WTC11 (cell line): Measurements from ENCODE around the gene SPATA24. TPM values are rescaled to one million over a fixed set of nuclear protein-coding genes. Genes with fewer than 3 reads are reported as not detected.

Experiments
- ATAC-seq: fragments of 200-7000 bp; cut with Tn5 transposase; 2 replicates; pipeline ENCODE4 v1.10.0; 2021; ENCODE audit warnings: mild to moderate bottlenecking, moderate library complexity
- CTCF ChIA-PET: fragments of 300-600 bp; sonication (Branson Sonifier 250); formaldehyde crosslinking; loops from one replicate; lab custom pipeline; 2021; ENCODE audit warnings: antibody characterized with exemption; lab: Charles Lee
- POLR2A ChIA-PET: fragments of 350-600 bp; sonication (Branson Sonifier 250); formaldehyde crosslinking; loops from one replicate; lab custom pipeline; 2021; ENCODE audit warnings: antibody characterized with exemption; lab: Charles Lee
- DNase-seq: peaks from one replicate; pipeline ENCODE4 v3.0.0; 2021; ENCODE audit warnings: low spot score
- H3K27ac Mint-ChIP-seq: 2 replicates; pipeline ENCODE4 v1.8.0; 2021; ENCODE audit warnings: mixed read lengths
- H3K27me3 Mint-ChIP-seq: 2 replicates; pipeline ENCODE4 v1.8.0; 2021; ENCODE audit warnings: low read depth, mild to moderate bottlenecking, moderate library complexity, mixed read lengths
- H3K36me3 Mint-ChIP-seq: 2 replicates; pipeline ENCODE4 v1.8.0; 2021; ENCODE audit warnings: mixed read lengths
- H3K4me1 Mint-ChIP-seq: 2 replicates; pipeline ENCODE4 v1.8.0; 2022; ENCODE audit warnings: mixed read lengths
- H3K4me3 Mint-ChIP-seq: 2 replicates; pipeline ENCODE4 v1.8.0; 2021; ENCODE audit warnings: mild to moderate bottlenecking, moderate library complexity, mixed read lengths
- H3K9me3 Mint-ChIP-seq: 2 replicates; pipeline ENCODE4 v1.8.0; 2021; ENCODE audit warnings: mixed read lengths
- CBFB ChIP-seq: sonication (generic); formaldehyde crosslinking; IDR thresholded peaks from 2 replicates; pipeline ENCODE4 v1.8.1; 2022; ENCODE audit warnings: mild to moderate bottlenecking, low read depth, missing genetic modification reagents
- ELF4 ChIP-seq: sonication (generic); formaldehyde crosslinking; IDR thresholded peaks from 2 replicates; pipeline ENCODE4 v1.8.1; 2022; ENCODE audit warnings: low read depth, mild to moderate bottlenecking, moderate library complexity, missing genetic modification reagents
- FOXJ3 ChIP-seq: sonication (generic); formaldehyde crosslinking; IDR thresholded peaks from 2 replicates; pipeline ENCODE4 v1.9.0; 2021; ENCODE audit warnings: missing genetic modification reagents, mild to moderate bottlenecking, borderline replicate concordance
- FOXK1 ChIP-seq: sonication (generic); formaldehyde crosslinking; IDR thresholded peaks from 2 replicates; pipeline ENCODE4 v1.8.0; 2022; ENCODE audit warnings: mild to moderate bottlenecking, moderate library complexity, missing genetic modification reagents
- GABPB1 ChIP-seq: sonication (generic); formaldehyde crosslinking; IDR thresholded peaks from 2 replicates; pipeline ENCODE4 v1.8.1; 2023; ENCODE audit warnings: mild to moderate bottlenecking, missing genetic modification reagents
- NFATC4 ChIP-seq: fragments of 250-450 bp; sonication (Bioruptor Pico); IDR thresholded peaks from 2 replicates; pipeline ENCODE4 v1.9.0; 2021; ENCODE audit warnings: mild to moderate bottlenecking
- RORB ChIP-seq: fragments of 250-450 bp; sonication (Bioruptor Pico); IDR thresholded peaks from 2 replicates; pipeline ENCODE4 v1.9.0; 2021; ENCODE audit warnings: mild to moderate bottlenecking
- SMAD3 ChIP-seq: sonication (generic); formaldehyde crosslinking; IDR thresholded peaks from 2 replicates; pipeline ENCODE4 v1.8.0; 2022; ENCODE audit warnings: missing genetic modification reagents, mild to moderate bottlenecking, borderline replicate concordance
- SMAD4 ChIP-seq: sonication (generic); formaldehyde crosslinking; IDR thresholded peaks from 2 replicates; pipeline ENCODE4 v1.8.0; 2022; ENCODE audit warnings: mild to moderate bottlenecking, missing genetic modification reagents
- SOX15 ChIP-seq: fragments of 250-450 bp; sonication (Bioruptor Pico); IDR thresholded peaks from 2 replicates; pipeline ENCODE4 v1.9.0; 2021; ENCODE audit warnings: mild to moderate bottlenecking
- TP53 ChIP-seq: sonication (generic); formaldehyde crosslinking; IDR thresholded peaks from 2 replicates; pipeline ENCODE4 v1.8.1; 2023; ENCODE audit warnings: mild to moderate bottlenecking, missing genetic modification reagents
- ZNF121 ChIP-seq: sonication (generic); formaldehyde crosslinking; IDR thresholded peaks from 2 replicates; pipeline ENCODE4 v1.8.0; 2023; ENCODE audit warnings: missing genetic modification reagents
- ZNF317 ChIP-seq: sonication (generic); formaldehyde crosslinking; IDR thresholded peaks from 2 replicates; pipeline ENCODE4 v1.8.1; 2023; ENCODE audit warnings: low read depth, mild to moderate bottlenecking, moderate library complexity, missing genetic modification reagents, borderline replicate concordance
- ZNF396 ChIP-seq: fragments of 250-450 bp; sonication (Bioruptor Pico); IDR thresholded peaks from 2 replicates; pipeline ENCODE4 v1.8.0; 2021; ENCODE audit warnings: mild to moderate bottlenecking, moderate library complexity, borderline replicate concordance
- total RNA-seq: library from RNA; stranded (reverse); gene quantifications from 3 replicates; pipeline ENCODE4 v1.2.3, GENCODE V29; 2021
- TF ChIP-seq, protein P1 (sequence below): fragments of 250-450 bp; sonication (Bioruptor Pico); IDR thresholded peaks from 2 replicates; pipeline ENCODE4 v1.9.0; 2021; ENCODE audit warnings: mild to moderate bottlenecking, borderline replicate concordance
- TF ChIP-seq, protein P2 (sequence below): sonication (generic); formaldehyde crosslinking; IDR thresholded peaks from 2 replicates; pipeline ENCODE4 v1.8.1; 2023; ENCODE audit warnings: mild to moderate bottlenecking, missing genetic modification reagents, borderline replicate concordance
- TF ChIP-seq, protein P3 (sequence below): sonication (generic); formaldehyde crosslinking; IDR thresholded peaks from 2 replicates; pipeline ENCODE4 v1.8.0; 2023; ENCODE audit warnings: missing genetic modification reagents
- TF ChIP-seq, protein P4 (sequence below): sonication (generic); formaldehyde crosslinking; IDR thresholded peaks from 2 replicates; pipeline ENCODE4 v1.8.1; 2023; ENCODE audit warnings: mild to moderate bottlenecking, missing genetic modification reagents
- TF ChIP-seq, protein P5 (sequence below): sonication (generic); formaldehyde crosslinking; IDR thresholded peaks from 2 replicates; pipeline ENCODE4 v1.8.1; 2023; ENCODE audit warnings: mild to moderate bottlenecking, missing genetic modification reagents, moderate library complexity
- TF ChIP-seq, protein P6 (sequence below): fragments of 250-450 bp; sonication (Bioruptor Pico); IDR thresholded peaks from 2 replicates; pipeline ENCODE4 v1.9.0; 2021; ENCODE audit warnings: mild to moderate bottlenecking

Gene SPATA24
- total RNA-seq, 1 experiment from 2014 or later, result 13.2 TPM

DNA sequence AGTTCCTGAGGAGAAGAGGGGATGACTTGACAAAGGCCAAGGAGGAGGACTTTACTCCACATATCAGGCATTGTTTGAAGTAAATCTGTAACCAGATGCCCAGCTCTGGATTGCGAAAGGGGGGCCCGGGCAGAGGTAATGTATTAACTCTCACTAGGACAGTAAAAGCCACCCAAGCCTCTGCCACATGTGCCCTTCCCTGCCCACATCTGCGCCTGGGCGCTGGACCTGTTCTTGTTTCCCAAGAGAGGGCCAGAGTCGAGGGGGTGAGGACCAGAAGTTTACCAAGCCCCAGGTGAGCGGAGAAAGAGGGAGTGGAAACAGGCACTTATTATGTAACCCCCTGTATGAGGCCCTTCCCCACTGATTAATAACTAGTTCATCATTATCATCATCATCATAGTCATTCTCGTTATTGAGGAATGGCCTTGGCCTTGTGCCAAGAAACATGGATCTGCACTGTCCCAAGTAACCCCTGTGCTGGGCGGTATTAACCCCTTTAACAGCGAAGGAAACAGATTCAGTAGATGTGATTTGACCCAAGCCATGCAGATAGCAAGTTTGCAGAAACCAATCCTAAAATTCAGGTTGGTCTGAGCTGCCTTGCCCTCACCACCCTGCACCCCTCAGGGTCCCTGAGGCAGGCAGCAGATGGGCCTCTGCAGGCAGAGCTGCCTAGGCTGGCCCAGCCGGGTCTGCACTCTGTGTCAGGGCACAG is 20.5 kb downstream of the SPATA24 start, which contains the start of gene SLC23A1:
SLC23A1 (minus strand) TSS at position 23 of the 718 bp plus-strand sequence. CDS start 44 bp downstream, outside the sequence.
- Mint-ChIP-seq H3K4me3 (no peak within 1 kb of the TSS), H3K9me3 (no peaks in the 10 kb centered on the region), H3K36me3 (no peaks in the 10 kb centered on the region), H3K27ac (no peak within 1 kb of the TSS), H3K27me3 (peaks cover 8% of the 10 kb centered on the region; the same call in 1 of the 2 replicates), H3K4me1 (peaks cover 22% of the 10 kb centered on the region)
- no peak for TF ChIP-seq NFATC4 (CRISPR knock-in tag)
- no peak for TF ChIP-seq CBFB (CRISPR knock-in tag)
- TF ChIP-seq, protein P1, sequence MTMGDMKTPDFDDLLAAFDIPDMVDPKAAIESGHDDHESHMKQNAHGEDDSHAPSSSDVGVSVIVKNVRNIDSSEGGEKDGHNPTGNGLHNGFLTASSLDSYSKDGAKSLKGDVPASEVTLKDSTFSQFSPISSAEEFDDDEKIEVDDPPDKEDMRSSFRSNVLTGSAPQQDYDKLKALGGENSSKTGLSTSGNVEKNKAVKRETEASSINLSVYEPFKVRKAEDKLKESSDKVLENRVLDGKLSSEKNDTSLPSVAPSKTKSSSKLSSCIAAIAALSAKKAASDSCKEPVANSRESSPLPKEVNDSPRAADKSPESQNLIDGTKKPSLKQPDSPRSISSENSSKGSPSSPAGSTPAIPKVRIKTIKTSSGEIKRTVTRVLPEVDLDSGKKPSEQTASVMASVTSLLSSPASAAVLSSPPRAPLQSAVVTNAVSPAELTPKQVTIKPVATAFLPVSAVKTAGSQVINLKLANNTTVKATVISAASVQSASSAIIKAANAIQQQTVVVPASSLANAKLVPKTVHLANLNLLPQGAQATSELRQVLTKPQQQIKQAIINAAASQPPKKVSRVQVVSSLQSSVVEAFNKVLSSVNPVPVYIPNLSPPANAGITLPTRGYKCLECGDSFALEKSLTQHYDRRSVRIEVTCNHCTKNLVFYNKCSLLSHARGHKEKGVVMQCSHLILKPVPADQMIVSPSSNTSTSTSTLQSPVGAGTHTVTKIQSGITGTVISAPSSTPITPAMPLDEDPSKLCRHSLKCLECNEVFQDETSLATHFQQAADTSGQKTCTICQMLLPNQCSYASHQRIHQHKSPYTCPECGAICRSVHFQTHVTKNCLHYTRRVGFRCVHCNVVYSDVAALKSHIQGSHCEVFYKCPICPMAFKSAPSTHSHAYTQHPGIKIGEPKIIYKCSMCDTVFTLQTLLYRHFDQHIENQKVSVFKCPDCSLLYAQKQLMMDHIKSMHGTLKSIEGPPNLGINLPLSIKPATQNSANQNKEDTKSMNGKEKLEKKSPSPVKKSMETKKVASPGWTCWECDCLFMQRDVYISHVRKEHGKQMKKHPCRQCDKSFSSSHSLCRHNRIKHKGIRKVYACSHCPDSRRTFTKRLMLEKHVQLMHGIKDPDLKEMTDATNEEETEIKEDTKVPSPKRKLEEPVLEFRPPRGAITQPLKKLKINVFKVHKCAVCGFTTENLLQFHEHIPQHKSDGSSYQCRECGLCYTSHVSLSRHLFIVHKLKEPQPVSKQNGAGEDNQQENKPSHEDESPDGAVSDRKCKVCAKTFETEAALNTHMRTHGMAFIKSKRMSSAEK (CRISPR knock-in tag), result no peak
- TF ChIP-seq GABPB1 (CRISPR knock-in tag), result no peak
- TF ChIP-seq RORB (CRISPR knock-in tag), result no peak
- TF ChIP-seq ZNF317, result no peak
- TF ChIP-seq ELF4 (CRISPR knock-in tag), result no peak
- TF ChIP-seq FOXJ3 (CRISPR knock-in tag), result no peak
- TF ChIP-seq, protein P2, sequence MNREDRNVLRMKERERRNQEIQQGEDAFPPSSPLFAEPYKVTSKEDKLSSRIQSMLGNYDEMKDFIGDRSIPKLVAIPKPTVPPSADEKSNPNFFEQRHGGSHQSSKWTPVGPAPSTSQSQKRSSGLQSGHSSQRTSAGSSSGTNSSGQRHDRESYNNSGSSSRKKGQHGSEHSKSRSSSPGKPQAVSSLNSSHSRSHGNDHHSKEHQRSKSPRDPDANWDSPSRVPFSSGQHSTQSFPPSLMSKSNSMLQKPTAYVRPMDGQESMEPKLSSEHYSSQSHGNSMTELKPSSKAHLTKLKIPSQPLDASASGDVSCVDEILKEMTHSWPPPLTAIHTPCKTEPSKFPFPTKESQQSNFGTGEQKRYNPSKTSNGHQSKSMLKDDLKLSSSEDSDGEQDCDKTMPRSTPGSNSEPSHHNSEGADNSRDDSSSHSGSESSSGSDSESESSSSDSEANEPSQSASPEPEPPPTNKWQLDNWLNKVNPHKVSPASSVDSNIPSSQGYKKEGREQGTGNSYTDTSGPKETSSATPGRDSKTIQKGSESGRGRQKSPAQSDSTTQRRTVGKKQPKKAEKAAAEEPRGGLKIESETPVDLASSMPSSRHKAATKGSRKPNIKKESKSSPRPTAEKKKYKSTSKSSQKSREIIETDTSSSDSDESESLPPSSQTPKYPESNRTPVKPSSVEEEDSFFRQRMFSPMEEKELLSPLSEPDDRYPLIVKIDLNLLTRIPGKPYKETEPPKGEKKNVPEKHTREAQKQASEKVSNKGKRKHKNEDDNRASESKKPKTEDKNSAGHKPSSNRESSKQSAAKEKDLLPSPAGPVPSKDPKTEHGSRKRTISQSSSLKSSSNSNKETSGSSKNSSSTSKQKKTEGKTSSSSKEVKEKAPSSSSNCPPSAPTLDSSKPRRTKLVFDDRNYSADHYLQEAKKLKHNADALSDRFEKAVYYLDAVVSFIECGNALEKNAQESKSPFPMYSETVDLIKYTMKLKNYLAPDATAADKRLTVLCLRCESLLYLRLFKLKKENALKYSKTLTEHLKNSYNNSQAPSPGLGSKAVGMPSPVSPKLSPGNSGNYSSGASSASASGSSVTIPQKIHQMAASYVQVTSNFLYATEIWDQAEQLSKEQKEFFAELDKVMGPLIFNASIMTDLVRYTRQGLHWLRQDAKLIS (CRISPR knock-in tag), result no peak
- no peak for TF ChIP-seq SMAD3 (CRISPR knock-in tag)
- no peak for TF ChIP-seq SMAD4 (CRISPR knock-in tag)
- no peak for TF ChIP-seq ZNF396 (CRISPR knock-in tag)
- TF ChIP-seq TP53 (CRISPR knock-in tag), result no peak
- no peak for DNase-seq
- ChIA-PET CTCF (interaction anchor here (1.0 kb wide), 1 partner anchor 19 kb away, joined by 4 read pairs; no protein-coding TSS in a partner anchor), POLR2A (no interaction called here)
- no peak for ATAC-seq

DNA sequence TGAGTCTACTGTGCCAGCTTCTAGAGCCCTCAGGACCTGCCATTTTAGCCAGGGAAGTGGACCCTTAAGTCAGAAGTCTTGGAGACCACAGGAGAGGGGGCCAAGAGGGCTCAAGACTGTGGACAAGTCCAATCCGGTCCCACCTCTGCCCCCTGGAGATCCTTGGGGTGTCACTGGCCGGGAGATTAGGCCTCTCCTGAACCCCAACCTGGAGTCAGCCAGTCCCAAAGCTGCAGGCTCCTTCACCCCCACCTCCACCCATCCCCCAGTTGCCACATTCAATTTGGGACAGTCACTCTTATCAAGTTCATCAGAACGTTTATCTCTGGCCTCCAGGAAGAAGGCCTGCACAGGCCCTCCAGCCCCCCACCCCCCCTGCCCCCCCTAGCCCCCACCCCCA is 21.1 kb downstream of the SPATA24 start:
- CTCF ChIA-PET, result interaction anchor here (1.0 kb wide), 1 partner anchor 20 kb away, joined by 4 read pairs; no protein-coding TSS in a partner anchor
- Mint-ChIP-seq H3K27ac (no peak overlapping the region), H3K36me3 (no peaks in the 10 kb centered on the region), H3K9me3 (no peaks in the 10 kb centered on the region), H3K27me3 (peaks cover 8% of the 10 kb centered on the region; the same call in 1 of the 2 replicates), H3K4me3 (no peak overlapping the region), H3K4me1 (peaks cover 17% of the 10 kb centered on the region)
- POLR2A ChIA-PET, result no interaction called here
- DNase-seq (no peak), ATAC-seq (no peak)
- TF ChIP-seq, protein P3, sequence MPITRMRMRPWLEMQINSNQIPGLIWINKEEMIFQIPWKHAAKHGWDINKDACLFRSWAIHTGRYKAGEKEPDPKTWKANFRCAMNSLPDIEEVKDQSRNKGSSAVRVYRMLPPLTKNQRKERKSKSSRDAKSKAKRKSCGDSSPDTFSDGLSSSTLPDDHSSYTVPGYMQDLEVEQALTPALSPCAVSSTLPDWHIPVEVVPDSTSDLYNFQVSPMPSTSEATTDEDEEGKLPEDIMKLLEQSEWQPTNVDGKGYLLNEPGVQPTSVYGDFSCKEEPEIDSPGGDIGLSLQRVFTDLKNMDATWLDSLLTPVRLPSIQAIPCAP (CRISPR knock-in tag), result no peak
- TF ChIP-seq SOX15 (no peak), ZNF121 (CRISPR knock-in tag) (no peak), FOXK1 (CRISPR knock-in tag) (no peak)
- TF ChIP-seq, protein P4, sequence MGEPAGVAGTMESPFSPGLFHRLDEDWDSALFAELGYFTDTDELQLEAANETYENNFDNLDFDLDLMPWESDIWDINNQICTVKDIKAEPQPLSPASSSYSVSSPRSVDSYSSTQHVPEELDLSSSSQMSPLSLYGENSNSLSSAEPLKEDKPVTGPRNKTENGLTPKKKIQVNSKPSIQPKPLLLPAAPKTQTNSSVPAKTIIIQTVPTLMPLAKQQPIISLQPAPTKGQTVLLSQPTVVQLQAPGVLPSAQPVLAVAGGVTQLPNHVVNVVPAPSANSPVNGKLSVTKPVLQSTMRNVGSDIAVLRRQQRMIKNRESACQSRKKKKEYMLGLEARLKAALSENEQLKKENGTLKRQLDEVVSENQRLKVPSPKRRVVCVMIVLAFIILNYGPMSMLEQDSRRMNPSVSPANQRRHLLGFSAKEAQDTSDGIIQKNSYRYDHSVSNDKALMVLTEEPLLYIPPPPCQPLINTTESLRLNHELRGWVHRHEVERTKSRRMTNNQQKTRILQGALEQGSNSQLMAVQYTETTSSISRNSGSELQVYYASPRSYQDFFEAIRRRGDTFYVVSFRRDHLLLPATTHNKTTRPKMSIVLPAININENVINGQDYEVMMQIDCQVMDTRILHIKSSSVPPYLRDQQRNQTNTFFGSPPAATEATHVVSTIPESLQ (CRISPR knock-in tag), result no peak
- TF ChIP-seq, protein P5, sequence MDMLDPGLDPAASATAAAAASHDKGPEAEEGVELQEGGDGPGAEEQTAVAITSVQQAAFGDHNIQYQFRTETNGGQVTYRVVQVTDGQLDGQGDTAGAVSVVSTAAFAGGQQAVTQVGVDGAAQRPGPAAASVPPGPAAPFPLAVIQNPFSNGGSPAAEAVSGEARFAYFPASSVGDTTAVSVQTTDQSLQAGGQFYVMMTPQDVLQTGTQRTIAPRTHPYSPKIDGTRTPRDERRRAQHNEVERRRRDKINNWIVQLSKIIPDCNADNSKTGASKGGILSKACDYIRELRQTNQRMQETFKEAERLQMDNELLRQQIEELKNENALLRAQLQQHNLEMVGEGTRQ (CRISPR knock-in tag), result no peak
- TF ChIP-seq, protein P6, sequence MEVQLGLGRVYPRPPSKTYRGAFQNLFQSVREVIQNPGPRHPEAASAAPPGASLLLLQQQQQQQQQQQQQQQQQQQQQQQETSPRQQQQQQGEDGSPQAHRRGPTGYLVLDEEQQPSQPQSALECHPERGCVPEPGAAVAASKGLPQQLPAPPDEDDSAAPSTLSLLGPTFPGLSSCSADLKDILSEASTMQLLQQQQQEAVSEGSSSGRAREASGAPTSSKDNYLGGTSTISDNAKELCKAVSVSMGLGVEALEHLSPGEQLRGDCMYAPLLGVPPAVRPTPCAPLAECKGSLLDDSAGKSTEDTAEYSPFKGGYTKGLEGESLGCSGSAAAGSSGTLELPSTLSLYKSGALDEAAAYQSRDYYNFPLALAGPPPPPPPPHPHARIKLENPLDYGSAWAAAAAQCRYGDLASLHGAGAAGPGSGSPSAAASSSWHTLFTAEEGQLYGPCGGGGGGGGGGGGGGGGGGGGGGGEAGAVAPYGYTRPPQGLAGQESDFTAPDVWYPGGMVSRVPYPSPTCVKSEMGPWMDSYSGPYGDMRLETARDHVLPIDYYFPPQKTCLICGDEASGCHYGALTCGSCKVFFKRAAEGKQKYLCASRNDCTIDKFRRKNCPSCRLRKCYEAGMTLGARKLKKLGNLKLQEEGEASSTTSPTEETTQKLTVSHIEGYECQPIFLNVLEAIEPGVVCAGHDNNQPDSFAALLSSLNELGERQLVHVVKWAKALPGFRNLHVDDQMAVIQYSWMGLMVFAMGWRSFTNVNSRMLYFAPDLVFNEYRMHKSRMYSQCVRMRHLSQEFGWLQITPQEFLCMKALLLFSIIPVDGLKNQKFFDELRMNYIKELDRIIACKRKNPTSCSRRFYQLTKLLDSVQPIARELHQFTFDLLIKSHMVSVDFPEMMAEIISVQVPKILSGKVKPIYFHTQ (CRISPR knock-in tag), result no peak
